H4 (cell line): Measurements from ENCODE around the gene COL4A2. TPM values are rescaled to one million over a fixed set of nuclear protein-coding genes. Genes with fewer than 3 reads are reported as not detected.

Source experiments
- DNase-seq: peaks from one replicate; pipeline ENCODE4 v3.0.0-alpha.2; 2015; ENCODE audit warnings: low spot score
- total RNA-seq: library from RNA; depleted of rRNA; stranded (reverse); fragments of >200 nt; shearing (Covaris generic); gene quantifications from 2 replicates; pipeline ENCODE4 v1.2.3, GENCODE V29; 2014; rRNA removed

The COL4A2 gene
- total RNA-seq, result 20.4 and 33.3 TPM in 2 replicates

DNA sequence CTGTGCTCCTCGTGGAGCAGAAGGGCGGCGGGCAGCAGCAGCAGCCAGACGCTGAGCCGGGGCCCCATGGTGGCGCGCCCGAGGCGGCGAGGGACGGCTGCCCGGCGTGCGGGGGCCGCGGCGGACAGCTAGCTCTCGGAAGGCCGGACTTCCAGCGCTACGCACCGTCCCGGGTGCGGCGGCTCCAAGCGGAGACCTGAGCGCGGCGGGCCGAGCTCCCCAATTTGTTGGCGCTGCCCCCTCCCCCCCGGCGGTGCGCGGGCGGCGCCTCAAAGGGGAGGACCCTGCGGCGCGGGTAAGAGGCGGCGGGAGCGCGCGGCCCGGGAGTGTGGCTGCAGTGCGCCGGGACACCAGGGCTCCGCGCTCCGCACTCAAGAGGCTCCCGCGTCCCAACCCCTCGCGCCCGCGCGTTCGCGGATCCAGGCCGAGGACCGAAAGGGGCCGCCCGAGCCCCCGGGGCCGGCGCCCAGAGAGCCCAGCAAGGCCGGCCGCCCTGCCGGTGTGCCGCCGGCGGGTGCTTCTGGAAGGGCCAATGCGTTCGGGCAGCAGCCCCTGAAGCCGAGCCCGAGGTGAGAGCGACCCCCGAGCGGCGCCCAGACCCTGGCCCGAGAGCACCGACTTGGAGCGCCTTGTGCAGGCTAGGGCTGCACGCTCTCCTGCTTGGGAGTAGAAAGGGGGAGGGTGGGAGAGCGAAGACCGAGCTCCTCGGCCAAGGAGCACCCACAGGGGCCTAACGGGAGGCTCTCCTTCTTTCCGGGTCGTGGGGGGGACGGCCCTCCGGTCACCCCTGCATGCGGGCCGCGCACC is at the start of gene COL4A2, which contains the start of gene COL4A1:
Gene COL4A2, plus strand, starts transcription at position 325 of the 807 bp plus-strand sequence. CDS start 620 bp downstream, outside the sequence.
Gene COL4A1, minus strand, starts transcription at position 198 of the 807 bp plus-strand sequence. Its CDS starts 130 bp downstream, at position 68.
- no peak for DNase-seq

GRCh38 chr13:110257408-110257807 is 49.7 kb upstream of the COL4A2 start:
- DNase-seq, result no peak

DNA sequence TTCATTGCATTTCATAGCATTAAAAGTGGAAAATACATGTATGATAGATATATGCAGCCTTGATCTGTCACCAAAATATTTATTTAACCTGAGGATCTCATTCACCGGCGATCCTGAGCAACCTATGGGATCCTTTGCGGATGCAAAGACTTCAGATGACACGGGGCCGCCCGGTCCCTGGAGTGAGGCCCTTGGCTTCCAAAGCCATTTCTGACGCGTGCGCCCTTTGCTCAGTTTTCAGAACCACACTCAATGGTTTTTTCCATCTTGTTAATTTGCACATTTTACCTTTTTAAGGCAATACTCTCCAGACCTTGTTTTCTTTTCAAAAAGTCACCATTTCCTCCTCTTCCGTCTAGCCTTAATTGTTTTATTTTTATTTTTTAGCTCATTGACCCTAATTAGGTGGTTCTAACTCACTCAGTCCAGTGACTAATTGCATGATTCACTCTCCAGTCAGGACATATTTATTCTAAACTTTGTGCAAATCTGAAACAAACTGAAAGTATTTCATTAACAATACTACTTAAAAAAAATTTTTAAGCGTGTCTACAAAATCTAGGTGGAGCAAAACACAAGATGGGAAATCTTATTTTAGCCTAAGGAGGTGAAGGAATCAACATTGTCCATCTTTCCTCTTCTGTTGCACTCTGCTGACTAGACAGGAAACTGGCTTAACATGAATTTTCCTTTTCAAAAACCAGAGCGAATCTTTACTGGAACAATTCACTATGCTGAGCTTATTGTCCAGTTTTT is 48.0 kb upstream of the COL4A2 start:
- no peak for DNase-seq

GRCh38 chr13:110259651-110260050 is 47.4 kb upstream of the COL4A2 start:
- no peak for DNase-seq

- no peak for DNase-seq
Measured at GRCh38 chr13:110261166-110262081, 45.7 kb upstream of the COL4A2 start.

DNA sequence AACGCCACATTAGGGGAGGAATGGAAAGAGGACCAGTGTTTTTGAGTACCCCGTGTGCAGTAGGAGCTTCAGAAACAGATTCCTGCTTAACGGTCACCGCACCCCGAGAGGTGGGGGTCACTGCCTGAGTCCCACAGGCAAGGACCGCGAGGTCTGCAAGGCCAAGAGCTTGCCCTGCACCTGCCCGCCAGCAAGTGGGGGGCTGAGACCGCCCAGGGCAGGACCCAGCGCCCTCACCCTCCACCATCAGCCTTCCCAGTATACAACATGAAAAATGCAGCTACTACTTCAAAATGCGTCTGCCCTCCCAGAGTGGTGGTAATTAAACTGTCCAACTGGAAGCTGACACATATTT is 45.0 kb upstream of the COL4A2 start:
- no peak for DNase-seq

DNA sequence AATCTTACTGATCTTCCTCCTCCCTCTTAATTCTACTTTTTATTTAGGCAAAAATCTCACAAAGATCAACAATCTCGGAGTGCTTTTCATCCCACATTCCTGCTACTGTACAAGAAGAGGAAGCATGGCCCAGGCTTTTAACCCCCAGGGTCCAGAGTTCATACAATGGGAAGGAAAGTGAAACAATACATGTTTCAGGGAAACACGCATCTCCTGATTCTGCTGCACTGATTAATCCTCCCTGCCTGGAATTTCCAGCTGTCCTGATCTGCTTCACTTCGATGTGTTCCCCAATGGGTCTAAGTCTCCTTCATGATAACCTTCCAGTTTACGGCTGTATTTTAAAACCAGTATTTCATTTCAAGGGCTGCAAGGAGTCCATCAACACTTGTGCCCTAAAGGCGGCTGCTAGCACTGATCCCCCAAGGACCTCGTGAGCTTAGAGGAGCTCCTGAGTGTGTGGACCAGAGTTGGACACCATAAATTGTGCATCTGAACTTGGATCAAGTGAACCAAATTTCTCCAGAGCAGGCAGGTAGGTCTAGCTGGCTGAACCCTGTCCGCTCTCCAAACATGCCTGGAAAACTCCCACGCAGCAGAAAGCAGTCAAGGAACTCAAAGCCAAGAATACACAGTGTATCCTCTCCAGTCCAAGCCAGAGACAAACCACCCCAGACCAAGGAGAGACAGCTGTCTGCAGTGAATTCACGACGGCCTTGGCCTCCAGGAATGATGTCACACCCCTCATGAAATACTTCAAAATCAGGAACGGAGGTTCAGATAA is 44.4 kb upstream of the COL4A2 start:
- no peak for DNase-seq

DNA sequence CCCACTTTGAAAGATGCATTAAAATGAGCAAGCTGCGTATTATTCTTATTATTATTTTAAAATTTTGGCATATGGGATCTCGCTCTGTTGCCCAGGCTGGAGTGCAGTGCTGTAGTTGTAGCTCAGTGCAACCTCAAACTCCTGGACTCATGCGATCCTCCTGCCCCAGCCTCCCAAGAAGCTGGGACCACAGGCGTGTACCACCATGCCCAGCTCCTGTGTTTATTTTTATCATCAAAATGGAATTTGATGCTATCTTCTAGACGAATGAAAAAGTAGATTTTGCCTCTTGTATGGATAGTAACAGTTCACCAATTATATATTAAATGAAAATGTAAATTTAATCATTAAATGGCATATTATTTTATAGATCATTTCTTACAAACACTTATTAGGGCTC is 43.7 kb upstream of the COL4A2 start:
- DNase-seq, result no peak

DNA sequence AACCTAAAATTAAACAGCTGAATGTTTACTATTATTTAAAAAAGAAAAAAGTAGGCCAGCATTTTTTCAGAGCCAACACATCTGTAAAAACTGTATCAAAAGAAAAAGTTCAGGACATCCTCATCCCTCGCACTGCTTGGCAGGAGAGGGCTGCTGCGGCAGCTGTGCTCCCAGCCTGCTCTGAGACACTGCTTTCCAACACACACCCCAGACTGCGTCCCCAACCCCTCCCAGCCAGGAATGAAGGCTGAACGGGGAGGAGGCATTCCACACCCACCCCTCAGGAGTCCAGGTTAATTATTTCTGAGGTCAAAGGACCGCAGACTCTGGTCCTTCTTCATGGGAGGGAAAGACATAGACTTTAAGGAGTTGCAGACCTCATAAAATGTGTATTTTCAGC is 43.2 kb upstream of the COL4A2 start:
- no peak for DNase-seq

- no peak for DNase-seq
Measured at GRCh38 chr13:110264685-110265275, 42.3 kb upstream of the COL4A2 start.

DNA sequence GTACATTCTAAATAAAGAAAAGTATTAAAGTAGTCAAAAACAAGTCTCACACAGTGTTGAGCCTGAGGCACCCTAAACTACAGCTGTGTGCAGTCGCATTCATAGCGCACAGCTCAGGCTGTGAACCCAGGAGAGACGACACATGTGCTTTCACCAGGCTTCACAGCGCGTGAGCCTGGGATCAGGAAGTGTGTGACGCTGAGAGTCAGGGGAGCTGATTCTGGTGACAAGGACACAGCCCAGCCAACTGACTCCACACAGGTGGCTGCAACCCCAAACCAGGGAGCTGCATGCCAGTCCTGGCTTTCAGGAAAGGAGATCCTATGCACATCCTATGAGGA is 41.8 kb upstream of the COL4A2 start:
- no peak for DNase-seq

DNA sequence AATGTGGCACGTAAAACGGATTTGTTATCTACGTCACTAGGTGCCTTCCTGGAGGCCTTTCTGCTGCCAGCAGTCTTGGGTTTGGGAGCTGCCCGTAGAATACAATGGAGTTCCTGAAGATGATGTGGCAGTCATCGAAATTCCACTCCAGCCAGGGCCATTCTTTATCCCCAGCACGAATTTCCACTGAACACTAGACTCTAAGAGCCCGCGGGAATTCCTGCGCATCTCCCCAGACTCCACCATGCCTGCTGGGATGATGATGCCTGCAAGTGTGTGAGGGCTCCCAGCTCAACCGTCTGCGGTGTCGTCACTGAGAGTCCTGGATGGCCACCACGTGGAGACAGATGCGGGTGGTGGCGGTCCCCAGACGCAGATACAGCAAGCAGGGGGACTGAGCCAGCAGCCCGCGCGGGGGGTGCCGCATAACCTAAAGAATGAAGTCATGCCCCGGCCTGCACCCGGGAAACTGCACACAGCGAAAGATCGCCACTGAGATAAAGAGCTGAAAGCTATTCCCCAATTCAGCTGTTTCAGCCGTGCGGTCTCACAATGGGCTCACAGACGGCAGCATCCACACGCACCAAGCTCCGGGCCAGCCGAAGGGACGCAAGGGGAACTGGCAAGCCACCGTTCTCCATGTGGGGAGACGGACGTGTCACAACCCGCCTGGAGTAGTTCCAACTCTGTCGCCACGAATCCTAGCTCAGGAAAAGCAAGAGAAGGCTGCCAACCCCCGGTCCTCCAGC is 41.2 kb upstream of the COL4A2 start:
- DNase-seq, result no peak

DNA sequence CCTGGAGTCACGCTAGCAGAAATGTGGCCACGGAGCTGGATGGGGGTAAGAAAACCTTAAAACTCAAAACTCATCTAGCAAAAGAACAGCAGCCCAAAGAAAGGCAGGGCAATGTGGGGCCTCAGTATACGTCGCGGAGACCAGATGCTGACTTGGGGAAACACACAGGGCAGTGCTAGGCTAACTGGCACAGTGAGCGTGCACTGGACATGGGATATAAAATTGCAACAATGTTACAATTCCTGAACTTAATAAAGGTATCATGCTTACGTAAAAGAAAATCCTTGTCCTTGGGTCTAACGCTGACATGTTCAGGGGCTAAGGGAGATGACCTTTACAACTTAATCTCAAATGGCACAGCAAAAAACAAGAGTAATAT is 40.7 kb upstream of the COL4A2 start:
- no peak for DNase-seq

- no peak for DNase-seq
Measured at GRCh38 chr13:110266983-110267382, 40.1 kb upstream of the COL4A2 start.

- no peak for DNase-seq
Measured at GRCh38 chr13:110268061-110268460, 39.0 kb upstream of the COL4A2 start.

DNA sequence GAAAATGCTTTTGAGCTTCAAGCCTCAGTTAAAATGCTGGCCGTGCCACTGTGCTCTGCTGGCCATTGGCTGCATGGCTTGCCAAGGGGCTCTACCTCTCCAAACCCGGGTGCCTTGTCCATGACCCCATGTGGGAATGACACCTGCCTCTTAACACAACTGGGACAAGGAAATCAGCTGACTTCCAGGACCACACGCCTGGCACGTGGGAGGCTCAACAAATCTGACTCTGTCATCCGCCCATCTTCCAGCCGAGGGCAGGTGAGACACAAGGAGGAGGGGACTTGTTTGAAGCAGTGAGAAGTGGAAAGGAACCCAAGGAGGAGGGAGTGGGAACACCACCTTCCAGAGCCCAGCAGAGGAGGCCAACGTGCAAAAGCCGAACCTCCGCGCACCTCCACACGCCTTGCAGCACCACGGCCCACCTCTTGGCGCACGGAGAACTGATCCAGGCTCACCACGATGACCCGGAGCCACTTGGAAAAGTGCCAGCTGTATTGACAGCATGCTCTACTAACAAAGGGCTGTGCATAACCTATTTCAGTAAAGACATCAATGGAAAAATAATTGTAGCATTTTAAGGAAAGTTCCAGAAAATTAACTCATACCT is 38.4 kb upstream of the COL4A2 start:
- no peak for DNase-seq

GRCh38 chr13:110269509-110270185 is 37.4 kb upstream of the COL4A2 start:
- no peak for DNase-seq

DNA sequence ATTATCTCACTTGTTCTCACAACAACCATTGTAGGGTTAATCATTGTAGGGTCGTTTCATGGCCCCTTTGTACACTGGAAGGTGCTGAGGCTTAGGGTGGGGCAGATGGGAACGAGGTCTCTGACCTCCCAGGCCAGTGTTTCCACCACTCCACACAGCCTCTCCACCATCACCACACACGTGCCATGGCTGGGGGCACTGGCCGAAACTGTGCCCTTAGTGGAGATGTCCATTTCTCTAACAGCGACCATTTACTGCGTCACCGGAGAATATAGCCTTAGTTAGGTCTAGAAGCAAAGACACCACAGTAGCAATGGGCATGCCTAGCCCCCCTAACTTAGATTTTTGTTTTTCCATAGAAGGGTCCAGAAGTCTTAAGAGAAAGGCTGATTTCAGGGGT is 36.6 kb upstream of the COL4A2 start:
- DNase-seq, result no peak

DNA sequence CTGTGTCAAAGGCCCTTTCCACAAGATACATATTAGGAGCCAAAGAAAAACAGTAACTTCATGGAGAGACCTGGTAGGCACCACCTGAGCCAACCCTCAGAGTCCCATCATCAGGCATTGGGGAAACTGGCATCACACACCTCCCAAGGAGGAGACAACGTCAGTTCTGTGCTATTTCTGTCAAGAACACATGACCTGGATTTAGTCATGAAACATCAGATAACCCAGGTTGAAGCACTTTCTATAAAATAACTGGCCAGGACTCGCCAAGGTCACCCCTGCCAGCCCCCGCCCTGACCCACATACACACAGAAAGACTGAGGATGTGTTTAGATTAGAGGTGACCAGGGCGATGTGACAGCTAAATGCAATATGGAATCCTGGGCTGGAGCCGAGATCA is 35.8 kb upstream of the COL4A2 start:
- DNase-seq, result no peak
